Right lobe of liver (tissue), 6 donors: ENCODE data around the gene E2F1. TPM values are rescaled to one million over a fixed set of nuclear protein-coding genes. Genes with fewer than 3 reads are reported as not detected.

Source experiments
- ATAC-seq, 4 donors: fragments of 200-7000 bp; cut with Tn5 transposase; one replicate each; pipeline ENCODE4 v1.9.1; 2020; ENCODE audit warnings: mild to moderate bottlenecking in 4 of 4, moderate library complexity in 4 of 4
- DNase-seq, 3 donors: peaks; one replicate each; pipeline ENCODE4 v3.0.0-alpha.2; 2020
- H3K27ac ChIP-seq, 3 donors: fragments of 200-600 bp; one replicate each; pipeline ENCODE4 v1.8.0; 2022
- H3K27me3 ChIP-seq, 2 donors: fragments of 200-600 bp; one replicate each; pipeline ENCODE4 v1.8.0; 2022
- H3K36me3 ChIP-seq, 4 donors: fragments of 200-600 bp; sonication (generic) in 1 of 4; one replicate each; pipeline versions ENCODE4 v1.5.1 to v1.8.0; 2017 to 2022; ENCODE audit warnings: control low read depth in 1 of 4
- H3K4me1 ChIP-seq, 4 donors: fragments of 200-600 bp; sonication (generic) in 1 of 4; one replicate each; pipeline versions ENCODE4 v1.5.1 to v1.8.0; 2017 to 2022; ENCODE audit warnings: control low read depth in 1 of 4
- H3K4me3 ChIP-seq, 3 donors: fragments of 200-600 bp; one replicate each; pipeline ENCODE4 v1.8.0; 2022
- H3K9me3 ChIP-seq, 4 donors: fragments of 200-600 bp; sonication (generic) in 1 of 4; one replicate each; pipeline versions ENCODE4 v1.5.1 to v1.8.0; 2017 to 2022; ENCODE audit warnings: control low read depth in 1 of 4
- CTCF ChIP-seq, 4 donors: fragments of 200-600 bp in 3 of 4; fragments of 450-650 bp in 1 of 4; IDR thresholded peaks; one replicate each; pipeline versions ENCODE4 v1.5.1 to v1.8.0; 2016 to 2022; ENCODE audit warnings: antibody characterized with exemption in 4 of 4, mild to moderate bottlenecking in 2 of 4
- POLR2A ChIP-seq: fragments of 450-650 bp; IDR thresholded peaks from one replicate; pipeline ENCODE4 v1.6.1; 2017; ENCODE audit warnings: antibody characterized with exemption, mild to moderate bottlenecking
- WGBS: methylation state at CpG from one replicate; pipeline ENCODE4 v1.1.6; 2018; ENCODE audit warnings: low coverage, low lambda C conversion rate; ENCODE audit not compliant: insufficient coverage; ENCODE audit errors: missing lambda C conversion rate; 5-methylcytosine and 5-hydroxymethylcytosine counted together
- intact Hi-C, 2 donors: fragments of 100-400 bp; cut with DNase I; formaldehyde crosslinking; loops; one replicate each; pipeline versions ENCODE4 v1.11.2 to v1.14.1; 2022
- total RNA-seq, 6 experiments: library from RNA; depleted of rRNA in 2 of 6; stranded (reverse); fragments of >200 nt in 2 of 6; fragmentation: NEBNext Ultra II Directional in 3 of 6; extraction: Animal tissue kit (Norgen Biotek cat#: 25700) in 3 of 6; gene quantifications; one replicate each; pipeline versions ENCODE4 v1.1.0 to v1.2.4, GENCODE V29; 2016 to 2023
- donor health status: DM: no; HTN: yes; CAD: no.
- donor health status: DM: no; HTN: no; CAD: no.
- donor health status: DM: no; HTN: no; CAD: no.
- donor health status: DM: no; HTN: yes; CAD: no.
- donor health status: DM: no; HTN: yes; CAD: no.

The E2F1 gene
- total RNA-seq, 6 experiments from 2014 or later, result 0.24 to 8.8 (median 0.77) TPM

- Histone ChIP-seq H3K4me1 (peaks cover 0 to 8% (median 4%) of the 10 kb centered on the region in 4 donors), H3K4me3 (no peak overlapping the region), H3K36me3 (peaks cover 0 to 7% (median 0%) of the 10 kb centered on the region in 4 donors), H3K27me3 (no peaks in the 10 kb centered on the region), H3K9me3 (no peaks in the 10 kb centered on the region), H3K27ac (no peak overlapping the region)
- WGBS, result no CpG with 5 or more reads among the region's 8 CpGs
- intact Hi-C loops, result loop anchor here (5.0 to 10.0 kb wide), 2 partner anchors 194 to 196 kb away; no protein-coding TSS in a partner anchor
- ATAC-seq, result no peak
- TF ChIP-seq POLR2A (no peak), CTCF (IDR thresholded peaks at IDR 0.05) (no peak)
- no peak for DNase-seq
These were observed 27.7 kb downstream of the E2F1 start for GRCh38 chr20:33658510-33658909.

- no peaks in the 10 kb centered on the region for H3K9me3 ChIP-seq
- ATAC-seq (no peak), DNase-seq (no peak)
- H3K27ac ChIP-seq, result no peak overlapping the region
- no peaks in the 10 kb centered on the region for H3K27me3 ChIP-seq
- WGBS, result no CpG with 5 or more reads among the region's 12 CpGs
- peaks cover 0 to 5% (median 1%) of the 10 kb centered on the region in 4 donors for H3K4me1 ChIP-seq
- H3K36me3 ChIP-seq, result peaks cover 0 to 7% (median 0%) of the 10 kb centered on the region in 4 donors
- TF ChIP-seq CTCF (IDR thresholded peaks at IDR 0.05) (no peak), POLR2A (no peak)
- intact Hi-C loops, result loop anchor here (5.0 to 10.0 kb wide), 2 partner anchors 193 to 195 kb away; no protein-coding TSS in a partner anchor
- no peak overlapping the region for H3K4me3 ChIP-seq
These were observed 28.5 kb downstream of the E2F1 start for GRCh38 chr20:33657704-33658095.

- ATAC-seq, result no peak
- TF ChIP-seq CTCF (IDR thresholded peaks at IDR 0.05) (no peak), POLR2A (no peak)
- no peak for DNase-seq
These were observed 29.1 kb downstream of the E2F1 start for GRCh38 chr20:33656783-33657703.

GRCh38 chr20:33656010-33656782 lies 30.0 kb downstream of the E2F1 start:
- intact Hi-C loops, result loop anchor here (5.0 to 10.0 kb wide), 2 partner anchors 191 to 194 kb away; no protein-coding TSS in a partner anchor
- H3K36me3 ChIP-seq, result peaks cover 0 to 7% (median 0%) of the 10 kb centered on the region in 4 donors
- H3K9me3 ChIP-seq, result no peaks in the 10 kb centered on the region
- DNase-seq, result no peak
- H3K4me3 ChIP-seq, result no peak overlapping the region
- H3K27me3 ChIP-seq, result no peaks in the 10 kb centered on the region
- peaks cover 0 to 5% (median 0%) of the 10 kb centered on the region in 4 donors for H3K4me1 ChIP-seq
- 100% methylated on average over 1 of the region's 10 CpGs for WGBS
- no peak overlapping the region for H3K27ac ChIP-seq
- ATAC-seq, result no peak
- TF ChIP-seq POLR2A (no peak), CTCF (IDR thresholded peaks at IDR 0.05) (no peak)

More at GRCh38 chr20:33656783-33657703, 29.1 kb downstream of the E2F1 start:
- H3K9me3 ChIP-seq, result no peaks in the 10 kb centered on the region
- H3K27me3 ChIP-seq, result no peaks in the 10 kb centered on the region
- no peak overlapping the region for H3K4me3 ChIP-seq
- H3K27ac ChIP-seq, result no peak overlapping the region
- peaks cover 0 to 7% (median 0%) of the 10 kb centered on the region in 4 donors for H3K36me3 ChIP-seq
- 93% methylated on average over 3 of the region's 17 CpGs for WGBS
- H3K4me1 ChIP-seq, result peaks cover 0 to 5% (median 0%) of the 10 kb centered on the region in 4 donors
- intact Hi-C loops, result loop anchor here (5.0 to 10.0 kb wide), 2 partner anchors 192 to 195 kb away; no protein-coding TSS in a partner anchor
